Activated CD8-positive, alpha-beta T cell treated with anti-CD3 and anti-CD28 coated beads for 36 hours (primary cell): ENCODE results near the gene MGAT4A. TPM values are rescaled to one million over a fixed set of nuclear protein-coding genes. Genes with fewer than 3 reads are reported as not detected.
A peak's percentile ranks its signal among the peaks of the same experiment; 100 is the strongest.

ENCODE experiments used
- ATAC-seq: fragments of 200-7000 bp; cut with Tn5 transposase; one replicate; pipeline ENCODE4 v1.10.0; 2021; ENCODE audit warnings: mild to moderate bottlenecking, moderate library complexity
- CTCF ChIA-PET: fragments of 350-600 bp; sonication (Branson Sonifier 250); formaldehyde crosslinking; loops from one replicate; lab custom pipeline; 2021; ENCODE audit warnings: antibody characterized with exemption; lab: Charles Lee
- POLR2A ChIA-PET: fragments of 350-600 bp; sonication (Branson Sonifier 250); formaldehyde crosslinking; loops from one replicate; lab custom pipeline; 2021; ENCODE audit warnings: antibody characterized with exemption; lab: Charles Lee
- DNase-seq: peaks from one replicate; pipeline ENCODE4 v3.0.0-alpha.2; 2020
- H3K27ac Mint-ChIP-seq: one replicate; pipeline ENCODE4 v1.8.0; 2021; ENCODE audit warnings: mild to moderate bottlenecking, mixed read lengths
- H3K27me3 Mint-ChIP-seq: one replicate; pipeline ENCODE4 v1.8.0; 2021; ENCODE audit warnings: mixed read lengths
- H3K36me3 Mint-ChIP-seq: one replicate; pipeline ENCODE4 v1.8.0; 2021; ENCODE audit warnings: low read depth, mixed read lengths
- H3K4me1 Mint-ChIP-seq: one replicate; pipeline ENCODE4 v1.8.0; 2021; ENCODE audit warnings: low read depth, mixed read lengths
- H3K4me3 Mint-ChIP-seq: one replicate; pipeline ENCODE4 v1.8.0; 2021; ENCODE audit warnings: mild to moderate bottlenecking, moderate library complexity, mixed read lengths
- H3K9me3 Mint-ChIP-seq: one replicate; pipeline ENCODE4 v1.8.0; 2021; ENCODE audit warnings: mixed read lengths
- intact Hi-C: fragments of 100-400 bp; cut with micrococcal nuclease; formaldehyde crosslinking; loops from one replicate; pipeline ENCODE4 v1.10.0; 2022
- total RNA-seq, 2 experiments: library from RNA; stranded (reverse); gene quantifications; one replicate each; pipeline ENCODE4 v1.2.3, GENCODE V29; 2021
- TF ChIP-seq, protein P1 (sequence below): fragments of 200-600 bp; IDR thresholded peaks from one replicate; pipeline ENCODE4 v1.8.0; 2022; ENCODE audit warnings: antibody characterized with exemption, mild to moderate bottlenecking

MGAT4A gene
- total RNA-seq, 2 experiments from 2014 or later: 57.6 to 59.0 TPM

- Mint-ChIP-seq H3K9me3 (no peaks in the 10 kb centered on the region), H3K4me3 (no peak overlapping the region), H3K4me1 (peaks cover 90% of the 10 kb centered on the region), H3K27me3 (no peaks in the 10 kb centered on the region), H3K27ac (peak overlapping the region; percentile 44), H3K36me3 (peaks cover 27% of the 10 kb centered on the region)
- intact Hi-C loops: no loop called here
- ATAC-seq (no peak), DNase-seq (no peak)
- TF ChIP-seq, protein P1, sequence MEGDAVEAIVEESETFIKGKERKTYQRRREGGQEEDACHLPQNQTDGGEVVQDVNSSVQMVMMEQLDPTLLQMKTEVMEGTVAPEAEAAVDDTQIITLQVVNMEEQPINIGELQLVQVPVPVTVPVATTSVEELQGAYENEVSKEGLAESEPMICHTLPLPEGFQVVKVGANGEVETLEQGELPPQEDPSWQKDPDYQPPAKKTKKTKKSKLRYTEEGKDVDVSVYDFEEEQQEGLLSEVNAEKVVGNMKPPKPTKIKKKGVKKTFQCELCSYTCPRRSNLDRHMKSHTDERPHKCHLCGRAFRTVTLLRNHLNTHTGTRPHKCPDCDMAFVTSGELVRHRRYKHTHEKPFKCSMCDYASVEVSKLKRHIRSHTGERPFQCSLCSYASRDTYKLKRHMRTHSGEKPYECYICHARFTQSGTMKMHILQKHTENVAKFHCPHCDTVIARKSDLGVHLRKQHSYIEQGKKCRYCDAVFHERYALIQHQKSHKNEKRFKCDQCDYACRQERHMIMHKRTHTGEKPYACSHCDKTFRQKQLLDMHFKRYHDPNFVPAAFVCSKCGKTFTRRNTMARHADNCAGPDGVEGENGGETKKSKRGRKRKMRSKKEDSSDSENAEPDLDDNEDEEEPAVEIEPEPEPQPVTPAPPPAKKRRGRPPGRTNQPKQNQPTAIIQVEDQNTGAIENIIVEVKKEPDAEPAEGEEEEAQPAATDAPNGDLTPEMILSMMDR: no peak
- ChIA-PET CTCF (interaction anchor here (0.7 to 2.3 kb wide), 5 partner anchors 22 to 64 kb away, joined by 3 to 7 read pairs (median 3); no protein-coding TSS in a partner anchor), POLR2A (interaction anchor here (1.3 kb wide), 1 partner anchor 52 kb away, joined by 6 read pairs; no protein-coding TSS in a partner anchor)
Measured at GRCh38 chr2:98713332-98714015, 17.5 kb downstream of the MGAT4A start.

GRCh38 chr2:98712145-98712544, 18.8 kb downstream of the MGAT4A start:
- ATAC-seq (peak; percentile 76), DNase-seq (no peak)
- Mint-ChIP-seq H3K27me3 (no peaks in the 10 kb centered on the region), H3K9me3 (no peaks in the 10 kb centered on the region), H3K4me1 (peaks cover 88% of the 10 kb centered on the region), H3K4me3 (peak overlapping the region; percentile 10), H3K36me3 (peaks cover 26% of the 10 kb centered on the region), H3K27ac (peak overlapping the region; percentile 71)
- ChIA-PET POLR2A (interaction anchor here (0.6 to 2.4 kb wide), 12 partner anchors 10 to 117 kb away, joined by 3 to 8 read pairs (median 5); partner anchors contain the start of gene MGAT4A), CTCF (interaction anchor here (0.8 to 2.3 kb wide), 11 partner anchors 8 to 110 kb away, joined by 3 to 9 read pairs (median 5); no protein-coding TSS in a partner anchor)
- TF ChIP-seq, protein P1: no peak
- intact Hi-C loops: no loop called here

DNA sequence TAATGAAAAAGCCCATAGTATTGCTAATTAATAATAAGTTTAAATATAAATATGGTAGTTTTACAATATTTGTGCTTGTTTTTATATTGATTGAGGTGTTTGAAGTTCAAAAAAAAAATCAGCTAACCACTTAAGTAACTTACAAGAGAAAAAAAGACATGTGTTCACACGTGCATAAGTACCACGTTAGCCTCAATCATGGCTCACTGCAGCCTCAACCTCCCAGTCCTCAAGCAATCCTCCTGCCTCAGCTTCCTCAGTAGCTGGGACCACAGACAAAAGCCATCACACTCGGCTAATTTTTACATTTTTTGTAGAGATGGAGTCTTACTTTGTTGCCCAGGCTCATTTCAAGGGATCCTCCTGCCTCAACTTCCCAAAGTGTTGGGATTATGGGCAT, 19.4 kb downstream of the MGAT4A start:
- DNase-seq (no peak), ATAC-seq (no peak)
- ChIA-PET CTCF (interaction anchor here (0.9 to 2.3 kb wide), 5 partner anchors 9 to 111 kb away, joined by 3 to 9 read pairs (median 6); no protein-coding TSS in a partner anchor), POLR2A (interaction anchor here (0.6 to 2.4 kb wide), 8 partner anchors 10 to 103 kb away, joined by 3 to 8 read pairs (median 4); no protein-coding TSS in a partner anchor)
- no peaks in the 10 kb centered on the region for H3K9me3 Mint-ChIP-seq
- H3K27me3 Mint-ChIP-seq: no peaks in the 10 kb centered on the region
- TF ChIP-seq, protein P1: no peak
- H3K4me3 Mint-ChIP-seq: no peak overlapping the region
- peak overlapping the region; percentile 85 for H3K27ac Mint-ChIP-seq
- H3K36me3 Mint-ChIP-seq: peaks cover 20% of the 10 kb centered on the region
- intact Hi-C loops: no loop called here
- H3K4me1 Mint-ChIP-seq: peaks cover 83% of the 10 kb centered on the region

DNA sequence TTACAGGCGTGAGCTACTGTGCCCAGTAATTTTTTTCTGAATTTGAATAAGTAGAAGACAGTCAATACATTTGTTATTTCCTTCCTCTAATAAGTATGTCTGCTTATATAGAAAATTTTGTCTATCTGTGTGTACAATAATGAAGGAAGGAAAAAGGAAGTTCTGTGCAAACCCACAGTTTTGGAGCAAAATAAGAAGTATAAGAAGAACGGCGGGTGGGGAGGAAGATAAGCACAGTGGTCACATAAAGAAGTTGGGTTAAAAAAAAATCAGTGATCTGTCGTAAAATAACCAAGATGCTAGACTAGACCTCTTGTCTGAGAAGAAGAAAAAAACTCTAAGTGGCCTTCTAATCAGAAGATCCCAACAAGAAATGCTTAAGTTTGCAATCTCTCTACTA, 20.2 kb downstream of the MGAT4A start:
- DNase-seq (no peak), ATAC-seq (no peak)
- no peaks in the 10 kb centered on the region for H3K27me3 Mint-ChIP-seq
- peaks cover 14% of the 10 kb centered on the region for H3K36me3 Mint-ChIP-seq
- CTCF ChIA-PET: interaction anchor here (0.9 to 2.4 kb wide), 5 partner anchors 10 to 112 kb away, joined by 3 to 9 read pairs (median 7); no protein-coding TSS in a partner anchor
- peak overlapping the region; percentile 85 for H3K27ac Mint-ChIP-seq
- POLR2A ChIA-PET: interaction anchor here (0.6 to 2.4 kb wide), 6 partner anchors 9 to 102 kb away, joined by 3 to 8 read pairs (median 4); no protein-coding TSS in a partner anchor
- intact Hi-C loops: no loop called here
- peaks cover 80% of the 10 kb centered on the region for H3K4me1 Mint-ChIP-seq
- TF ChIP-seq, protein P1: no peak
- peak overlapping the region; percentile 55 for H3K4me3 Mint-ChIP-seq
- no peaks in the 10 kb centered on the region for H3K9me3 Mint-ChIP-seq
